Thoracic aorta (tissue), 2 donors: ENCODE data around the gene LMBRD2. TPM values are rescaled to one million over a fixed set of nuclear protein-coding genes. Genes with fewer than 3 reads are reported as not detected.
"Not testable (repeated sequence)": the region's sequence is repeated elsewhere in the genome, so short reads cannot be mapped to it uniquely, and the experiment has no call there.

Experiments
- ATAC-seq: fragments of 150-250 bp; one replicate; pipeline ENCODE4 v1.8.0; 2017; ENCODE audit warnings: low read depth; ENCODE audit not compliant: insufficient number of reproducible peaks, low FRiP score
- DNase-seq: peaks from one replicate; pipeline ENCODE4 v3.0.0-alpha.2; 2020; ENCODE audit warnings: low spot score
- H3K27ac ChIP-seq, 2 donors: fragments of 200-600 bp; sonication (generic); 1 replicate in 1 of 2; 2 replicates in 1 of 2; pipeline ENCODE4 v1.5.1; 2016; ENCODE audit warnings: mild to moderate bottlenecking in 2 of 2, moderate library complexity in 2 of 2
- H3K27me3 ChIP-seq: fragments of 200-600 bp; sonication (generic); replicated peaks from 2 replicates; pipeline ENCODE4 v1.6.0; 2016; ENCODE audit warnings: mild to moderate bottlenecking; ENCODE audit not compliant: insufficient read depth
- H3K36me3 ChIP-seq: fragments of 200-600 bp; sonication (generic); one replicate; pipeline ENCODE4 v1.5.1; 2016
- H3K4me1 ChIP-seq, 2 donors: fragments of 200-600 bp; sonication (generic); 1 replicate in 1 of 2; 2 replicates in 1 of 2; pipeline versions ENCODE4 v1.5.1 to v1.6.0; 2016; ENCODE audit warnings: low read depth in 2 of 2, mild to moderate bottlenecking in 1 of 2; ENCODE audit not compliant: control insufficient read depth in 1 of 2
- H3K4me3 ChIP-seq: fragments of 200-600 bp; sonication (generic); 2 replicates; pipeline ENCODE4 v1.5.1; 2016; ENCODE audit warnings: mild to moderate bottlenecking
- H3K9me3 ChIP-seq: fragments of 200-600 bp; sonication (generic); 2 replicates; pipeline ENCODE4 v1.5.1; 2016
- total RNA-seq, 2 donors: library from RNA; depleted of rRNA; stranded (reverse); fragments of >200 nt; gene quantifications; one replicate each; pipeline versions ENCODE4 v1.1.0 to v1.2.3, GENCODE V29; 2016
- TF ChIP-seq, protein P1 (sequence below): fragments of 200-600 bp; sonication (generic); IDR thresholded peaks from one replicate; pipeline ENCODE4 v1.5.1; 2019; ENCODE audit warnings: antibody characterized with exemption

The LMBRD2 gene
- total RNA-seq, 2 donors from 2014 or later = 9.5 to 11.0 TPM

DNA sequence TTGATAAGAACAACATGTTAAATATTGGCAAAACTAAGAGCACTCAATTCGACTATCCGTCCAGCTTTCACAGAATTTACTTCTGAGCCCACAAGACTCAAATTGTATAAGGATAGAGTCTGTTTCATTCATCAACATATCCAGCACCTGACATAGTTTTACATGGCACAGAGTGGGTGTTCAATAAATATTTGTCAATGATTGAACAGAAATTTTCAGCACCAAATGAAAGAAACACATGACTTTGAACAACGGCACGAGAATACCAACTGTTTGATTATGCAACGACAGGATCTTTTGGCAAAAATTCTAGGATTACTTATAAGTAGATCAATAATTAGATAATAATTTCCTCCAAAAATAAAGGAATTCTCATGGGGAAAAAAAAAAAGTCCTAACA is 42.1 kb upstream of the LMBRD2 start:
- Histone ChIP-seq H3K27ac (no peak overlapping the region), H3K36me3 (peaks cover 31% of the 10 kb centered on the region), H3K4me3 (no peak overlapping the region), H3K27me3 (no peaks in the 10 kb centered on the region), H3K4me1 (no peaks in the 10 kb centered on the region), H3K9me3 (peaks cover 8% of the 10 kb centered on the region)
- TF ChIP-seq, protein P1, sequence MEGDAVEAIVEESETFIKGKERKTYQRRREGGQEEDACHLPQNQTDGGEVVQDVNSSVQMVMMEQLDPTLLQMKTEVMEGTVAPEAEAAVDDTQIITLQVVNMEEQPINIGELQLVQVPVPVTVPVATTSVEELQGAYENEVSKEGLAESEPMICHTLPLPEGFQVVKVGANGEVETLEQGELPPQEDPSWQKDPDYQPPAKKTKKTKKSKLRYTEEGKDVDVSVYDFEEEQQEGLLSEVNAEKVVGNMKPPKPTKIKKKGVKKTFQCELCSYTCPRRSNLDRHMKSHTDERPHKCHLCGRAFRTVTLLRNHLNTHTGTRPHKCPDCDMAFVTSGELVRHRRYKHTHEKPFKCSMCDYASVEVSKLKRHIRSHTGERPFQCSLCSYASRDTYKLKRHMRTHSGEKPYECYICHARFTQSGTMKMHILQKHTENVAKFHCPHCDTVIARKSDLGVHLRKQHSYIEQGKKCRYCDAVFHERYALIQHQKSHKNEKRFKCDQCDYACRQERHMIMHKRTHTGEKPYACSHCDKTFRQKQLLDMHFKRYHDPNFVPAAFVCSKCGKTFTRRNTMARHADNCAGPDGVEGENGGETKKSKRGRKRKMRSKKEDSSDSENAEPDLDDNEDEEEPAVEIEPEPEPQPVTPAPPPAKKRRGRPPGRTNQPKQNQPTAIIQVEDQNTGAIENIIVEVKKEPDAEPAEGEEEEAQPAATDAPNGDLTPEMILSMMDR = no peak
- no peak for DNase-seq
- ATAC-seq = no peak

DNA sequence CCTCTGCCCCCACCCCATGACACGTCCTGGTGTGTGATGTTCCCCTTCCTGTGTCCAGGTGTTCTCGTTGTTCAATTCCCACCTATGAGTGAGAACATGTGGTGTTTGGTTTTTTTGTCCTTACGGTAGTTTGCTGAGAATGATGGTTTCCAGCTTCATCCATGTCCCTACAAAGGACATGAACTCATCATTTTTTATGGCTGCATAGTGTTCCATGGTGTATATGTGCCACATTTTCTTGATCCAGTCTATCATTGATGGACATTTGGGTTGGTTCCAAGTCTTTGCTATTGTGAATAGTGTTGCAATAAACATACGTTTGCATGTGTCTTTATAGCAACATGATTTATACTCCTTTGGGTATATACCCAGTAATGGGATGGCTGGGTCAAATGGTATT is 32.7 kb upstream of the LMBRD2 start:
- H3K4me1 ChIP-seq, ATAC-seq, DNase-seq, H3K27ac ChIP-seq, H3K27me3 ChIP-seq, H3K4me3 ChIP-seq, H3K9me3 ChIP-seq: not testable (repeated sequence)
- peaks cover 12% of the 10 kb centered on the region for H3K36me3 ChIP-seq

DNA sequence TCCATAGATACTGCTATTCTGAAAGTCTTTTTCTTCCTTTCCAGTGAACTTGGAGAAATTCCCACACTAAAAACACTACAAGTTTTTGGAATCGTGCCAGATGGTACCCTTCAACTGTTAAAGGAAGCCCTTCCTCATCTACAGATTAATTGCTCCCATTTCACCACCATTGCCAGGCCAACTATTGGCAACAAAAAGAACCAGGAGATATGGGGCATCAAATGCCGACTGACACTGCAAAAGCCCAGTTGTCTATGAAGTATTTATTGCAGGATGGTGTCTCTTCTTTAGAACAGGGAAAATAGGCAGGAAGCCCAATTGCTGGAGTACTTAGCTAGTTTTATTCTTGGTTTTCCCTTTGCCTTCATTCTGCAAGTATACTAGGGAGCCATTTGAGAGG is 30.1 kb upstream of the LMBRD2 start:
- DNase-seq = no peak
- Histone ChIP-seq H3K9me3 (no peaks in the 10 kb centered on the region), H3K27me3 (no peaks in the 10 kb centered on the region), H3K27ac (no peak overlapping the region), H3K4me1 (no peaks in the 10 kb centered on the region), H3K4me3 (no peak overlapping the region), H3K36me3 (peaks cover 6% of the 10 kb centered on the region)
- TF ChIP-seq, protein P1 = no peak
- ATAC-seq = no peak

DNA sequence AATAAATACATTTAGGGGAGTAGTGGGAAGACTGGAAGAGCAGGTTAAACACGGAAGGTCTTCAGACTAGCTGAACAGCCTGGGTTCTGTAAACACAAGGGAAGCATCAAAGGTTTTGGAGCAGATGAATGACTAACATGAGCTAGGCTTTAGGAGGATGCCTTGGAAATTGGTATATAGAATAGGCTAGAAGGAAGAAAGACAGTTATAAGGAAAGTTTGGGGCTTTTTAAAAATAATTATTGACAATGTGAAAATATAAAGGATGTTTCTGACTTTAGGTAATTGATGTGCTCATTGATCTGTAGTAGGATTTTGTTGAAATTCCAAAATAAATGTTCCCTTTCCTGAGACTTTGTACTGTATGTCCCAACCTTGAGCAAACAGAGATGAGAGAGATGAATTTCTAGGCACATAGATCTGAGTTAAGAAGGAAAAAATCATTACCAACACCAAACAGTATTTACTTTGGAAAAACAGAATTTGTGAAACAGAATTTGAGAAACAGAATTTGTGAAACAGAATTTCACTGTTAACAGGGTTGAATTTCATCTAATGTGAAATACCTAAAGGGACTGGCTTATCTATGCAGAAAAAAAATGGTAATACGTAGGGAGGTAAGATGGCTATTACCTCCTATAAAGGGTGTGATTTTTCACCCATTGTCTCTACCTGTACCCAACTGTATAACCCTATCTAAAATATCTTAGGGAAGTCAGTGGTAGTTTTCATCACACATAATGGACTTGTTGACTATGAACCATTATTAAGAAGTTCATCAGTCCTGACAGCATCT is 29.1 kb upstream of the LMBRD2 start:
- Histone ChIP-seq H3K36me3 (peaks cover 6% of the 10 kb centered on the region), H3K27ac (no peak overlapping the region), H3K9me3 (no peaks in the 10 kb centered on the region), H3K27me3 (no peaks in the 10 kb centered on the region), H3K4me1 (peaks cover 0 to 2% of the 10 kb centered on the region in 2 donors), H3K4me3 (no peak overlapping the region)
- no peak for ATAC-seq
- DNase-seq = no peak
- TF ChIP-seq, protein P1 = no peak

DNA sequence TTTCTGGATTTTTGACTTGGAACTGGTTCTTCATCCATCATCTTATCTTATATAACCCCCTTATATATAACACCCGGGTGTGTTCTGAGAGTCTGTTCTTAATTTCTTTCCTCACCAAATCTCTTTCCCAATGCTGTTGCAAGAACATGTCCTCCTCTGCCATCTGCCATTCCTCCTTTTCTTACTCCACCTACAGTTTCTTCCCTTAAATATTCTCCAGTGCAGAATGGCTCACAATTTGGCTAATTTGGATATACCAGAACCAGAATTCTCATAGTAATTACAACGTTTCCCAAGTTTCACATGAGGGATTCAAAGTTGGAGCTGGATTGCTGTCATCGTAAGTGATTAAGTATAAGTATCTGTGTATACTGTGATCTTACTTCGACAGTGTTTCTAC is 28.3 kb upstream of the LMBRD2 start:
- H3K27me3 ChIP-seq = no peaks in the 10 kb centered on the region
- H3K9me3 ChIP-seq = no peaks in the 10 kb centered on the region
- TF ChIP-seq, protein P1 = no peak
- no peak overlapping the region for H3K4me3 ChIP-seq
- no peak for DNase-seq
- peaks cover 6% of the 10 kb centered on the region for H3K36me3 ChIP-seq
- peaks cover 0 to 5% of the 10 kb centered on the region in 2 donors for H3K4me1 ChIP-seq
- no peak for ATAC-seq
- H3K27ac ChIP-seq = no peak overlapping the region

DNA sequence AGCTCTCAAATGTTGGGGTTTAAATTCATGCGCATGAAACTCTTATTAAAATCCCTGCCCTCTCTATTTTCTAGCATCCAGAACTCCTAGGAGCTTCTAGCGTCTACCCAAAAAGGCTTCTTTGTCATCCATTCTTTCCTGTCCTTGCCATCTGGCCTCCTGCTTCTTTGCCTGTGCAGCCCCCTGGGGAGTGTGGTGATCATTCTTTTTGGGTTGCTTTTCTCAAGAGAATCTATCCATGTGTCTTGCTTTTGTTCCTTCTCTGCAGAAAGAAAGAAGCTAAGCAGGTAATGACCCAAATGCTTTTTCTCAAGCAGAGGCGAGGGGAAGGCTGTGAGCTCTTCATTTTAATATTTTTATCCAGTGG is 26.8 kb upstream of the LMBRD2 start:
- DNase-seq = no peak
- Histone ChIP-seq H3K4me3 (no peak overlapping the region), H3K36me3 (peaks cover 6% of the 10 kb centered on the region), H3K27me3 (no peaks in the 10 kb centered on the region), H3K27ac (no peak overlapping the region), H3K9me3 (no peaks in the 10 kb centered on the region), H3K4me1 (peaks cover 0 to 5% of the 10 kb centered on the region in 2 donors)
- no peak for ATAC-seq
- TF ChIP-seq, protein P1 = no peak
